SK-N-SH (cell line): Measurements from ENCODE around the gene OR1K1.

Experiments used
- EP300 ChIP-seq, 2 experiments: IDR thresholded peaks; 2 replicates each; pipeline versions ENCODE4 v1.4.0 to v1.6.1; 2012; ENCODE audit warnings: borderline replicate concordance in 1 of 2, low read depth in 1 of 2, low read length in 1 of 2
- EZH2phosphoT487 ChIP-seq: fragments of 200-600 bp; sonication (generic); IDR thresholded peaks from 2 replicates; pipeline ENCODE4 v1.6.1; 2017; ENCODE audit warnings: low read depth, mixed run types, mild to moderate bottlenecking, antibody characterized with exemption, moderate library complexity, borderline replicate concordance
- FOSL2 ChIP-seq: IDR thresholded peaks from 2 replicates; pipeline ENCODE4 v1.4.0; 2012; ENCODE audit warnings: low read depth, mild to moderate bottlenecking, moderate library complexity, borderline replicate concordance
- FOXJ3 ChIP-seq: sonication (generic); formaldehyde crosslinking; IDR thresholded peaks from 2 replicates; pipeline ENCODE4 v1.5.1; 2020; ENCODE audit warnings: mild to moderate bottlenecking, missing genetic modification reagents
- JUND ChIP-seq: IDR thresholded peaks from 2 replicates; pipeline ENCODE4 v1.4.0; 2012
- MXI1 ChIP-seq: IDR thresholded peaks from 2 replicates; pipeline ENCODE4 v1.6.1; 2012; ENCODE audit warnings: mild to moderate bottlenecking, low read depth, low read length, improper control_type of control experiment
- NFIC ChIP-seq: IDR thresholded peaks from 2 replicates; pipeline ENCODE4 v1.4.0; 2012; ENCODE audit warnings: borderline replicate concordance
- RAD21 ChIP-seq: IDR thresholded peaks from 2 replicates; pipeline ENCODE4 v1.6.1; 2012; ENCODE audit warnings: mild to moderate bottlenecking, low read length
- RFX5 ChIP-seq: IDR thresholded peaks from 2 replicates; pipeline ENCODE4 v1.6.1; 2012; ENCODE audit warnings: mild to moderate bottlenecking, improper control_type of control experiment, low read length
- YY1 ChIP-seq: IDR thresholded peaks from 2 replicates; pipeline ENCODE4 v1.4.0; 2012; ENCODE audit warnings: low read depth, mild to moderate bottlenecking
- TF ChIP-seq, protein P1 (sequence below): fragments of 200-600 bp; sonication (generic); IDR thresholded peaks from 2 replicates; pipeline ENCODE4 v1.6.1; 2017; ENCODE audit warnings: antibody characterized with exemption, mild to moderate bottlenecking, moderate library complexity
- TF ChIP-seq, protein P2 (sequence below): IDR thresholded peaks from 2 replicates; pipeline ENCODE4 v1.6.1; 2012; ENCODE audit warnings: mild to moderate bottlenecking, low read depth, low read length, moderate library complexity
- TF ChIP-seq, protein P3 (sequence below): IDR thresholded peaks from 2 replicates; pipeline ENCODE4 v1.4.0; 2012; ENCODE audit warnings: low read depth

DNA sequence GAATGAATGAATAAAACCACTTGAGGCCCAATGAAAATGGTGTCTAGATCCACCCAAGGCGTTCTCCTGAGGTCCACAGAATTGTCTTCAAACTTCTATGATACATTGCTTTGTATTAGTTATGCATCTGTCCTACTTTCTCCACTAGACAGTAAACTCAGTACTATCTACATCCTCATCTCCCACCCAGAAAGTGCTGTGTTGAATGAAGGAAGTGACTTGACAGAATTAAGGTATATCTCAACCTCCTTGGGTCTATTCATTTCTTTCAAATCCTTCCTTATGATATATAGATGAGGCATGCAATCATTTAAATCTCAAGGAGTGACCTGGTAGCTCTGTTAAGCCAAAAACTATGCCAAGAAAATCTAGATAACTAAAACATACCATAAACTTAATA is 44.2 kb downstream of the OR1K1 start:
- TF ChIP-seq, protein P1, sequence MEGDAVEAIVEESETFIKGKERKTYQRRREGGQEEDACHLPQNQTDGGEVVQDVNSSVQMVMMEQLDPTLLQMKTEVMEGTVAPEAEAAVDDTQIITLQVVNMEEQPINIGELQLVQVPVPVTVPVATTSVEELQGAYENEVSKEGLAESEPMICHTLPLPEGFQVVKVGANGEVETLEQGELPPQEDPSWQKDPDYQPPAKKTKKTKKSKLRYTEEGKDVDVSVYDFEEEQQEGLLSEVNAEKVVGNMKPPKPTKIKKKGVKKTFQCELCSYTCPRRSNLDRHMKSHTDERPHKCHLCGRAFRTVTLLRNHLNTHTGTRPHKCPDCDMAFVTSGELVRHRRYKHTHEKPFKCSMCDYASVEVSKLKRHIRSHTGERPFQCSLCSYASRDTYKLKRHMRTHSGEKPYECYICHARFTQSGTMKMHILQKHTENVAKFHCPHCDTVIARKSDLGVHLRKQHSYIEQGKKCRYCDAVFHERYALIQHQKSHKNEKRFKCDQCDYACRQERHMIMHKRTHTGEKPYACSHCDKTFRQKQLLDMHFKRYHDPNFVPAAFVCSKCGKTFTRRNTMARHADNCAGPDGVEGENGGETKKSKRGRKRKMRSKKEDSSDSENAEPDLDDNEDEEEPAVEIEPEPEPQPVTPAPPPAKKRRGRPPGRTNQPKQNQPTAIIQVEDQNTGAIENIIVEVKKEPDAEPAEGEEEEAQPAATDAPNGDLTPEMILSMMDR: no peak
- TF ChIP-seq RAD21 (no peak), NFIC (no peak), FOXJ3 (CRISPR knock-in tag) (no peak), EP300 (IDR thresholded peaks at IDR 0.05; ENCODE audit: borderline replicate concordance in 1 of 2, low read depth in 1 of 2, low read length in 1 of 2) (no peak), JUND (no peak), FOSL2 (no peak), RFX5 (no peak), MXI1 (no peak), YY1 (no peak), EZH2phosphoT487 (no peak)
- TF ChIP-seq, protein P2, sequence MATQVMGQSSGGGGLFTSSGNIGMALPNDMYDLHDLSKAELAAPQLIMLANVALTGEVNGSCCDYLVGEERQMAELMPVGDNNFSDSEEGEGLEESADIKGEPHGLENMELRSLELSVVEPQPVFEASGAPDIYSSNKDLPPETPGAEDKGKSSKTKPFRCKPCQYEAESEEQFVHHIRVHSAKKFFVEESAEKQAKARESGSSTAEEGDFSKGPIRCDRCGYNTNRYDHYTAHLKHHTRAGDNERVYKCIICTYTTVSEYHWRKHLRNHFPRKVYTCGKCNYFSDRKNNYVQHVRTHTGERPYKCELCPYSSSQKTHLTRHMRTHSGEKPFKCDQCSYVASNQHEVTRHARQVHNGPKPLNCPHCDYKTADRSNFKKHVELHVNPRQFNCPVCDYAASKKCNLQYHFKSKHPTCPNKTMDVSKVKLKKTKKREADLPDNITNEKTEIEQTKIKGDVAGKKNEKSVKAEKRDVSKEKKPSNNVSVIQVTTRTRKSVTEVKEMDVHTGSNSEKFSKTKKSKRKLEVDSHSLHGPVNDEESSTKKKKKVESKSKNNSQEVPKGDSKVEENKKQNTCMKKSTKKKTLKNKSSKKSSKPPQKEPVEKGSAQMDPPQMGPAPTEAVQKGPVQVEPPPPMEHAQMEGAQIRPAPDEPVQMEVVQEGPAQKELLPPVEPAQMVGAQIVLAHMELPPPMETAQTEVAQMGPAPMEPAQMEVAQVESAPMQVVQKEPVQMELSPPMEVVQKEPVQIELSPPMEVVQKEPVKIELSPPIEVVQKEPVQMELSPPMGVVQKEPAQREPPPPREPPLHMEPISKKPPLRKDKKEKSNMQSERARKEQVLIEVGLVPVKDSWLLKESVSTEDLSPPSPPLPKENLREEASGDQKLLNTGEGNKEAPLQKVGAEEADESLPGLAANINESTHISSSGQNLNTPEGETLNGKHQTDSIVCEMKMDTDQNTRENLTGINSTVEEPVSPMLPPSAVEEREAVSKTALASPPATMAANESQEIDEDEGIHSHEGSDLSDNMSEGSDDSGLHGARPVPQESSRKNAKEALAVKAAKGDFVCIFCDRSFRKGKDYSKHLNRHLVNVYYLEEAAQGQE: no peak
- TF ChIP-seq, protein P3, sequence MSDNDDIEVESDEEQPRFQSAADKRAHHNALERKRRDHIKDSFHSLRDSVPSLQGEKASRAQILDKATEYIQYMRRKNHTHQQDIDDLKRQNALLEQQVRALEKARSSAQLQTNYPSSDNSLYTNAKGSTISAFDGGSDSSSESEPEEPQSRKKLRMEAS: no peak
